VCaP (cell line): ENCODE results near the gene ITGAE.

Experiments
- H3K27ac ChIP-seq: fragments of 450-650 bp; 2 replicates; pipeline ENCODE4 v1.5.1; 2017
- TF ChIP-seq, protein P1 (sequence below): fragments of 450-650 bp; conservative IDR thresholded peaks from 2 replicates; pipeline ENCODE4 v1.5.1; 2017; ENCODE audit warnings: mild to moderate bottlenecking, moderate library complexity

The ITGAE gene, protein sequence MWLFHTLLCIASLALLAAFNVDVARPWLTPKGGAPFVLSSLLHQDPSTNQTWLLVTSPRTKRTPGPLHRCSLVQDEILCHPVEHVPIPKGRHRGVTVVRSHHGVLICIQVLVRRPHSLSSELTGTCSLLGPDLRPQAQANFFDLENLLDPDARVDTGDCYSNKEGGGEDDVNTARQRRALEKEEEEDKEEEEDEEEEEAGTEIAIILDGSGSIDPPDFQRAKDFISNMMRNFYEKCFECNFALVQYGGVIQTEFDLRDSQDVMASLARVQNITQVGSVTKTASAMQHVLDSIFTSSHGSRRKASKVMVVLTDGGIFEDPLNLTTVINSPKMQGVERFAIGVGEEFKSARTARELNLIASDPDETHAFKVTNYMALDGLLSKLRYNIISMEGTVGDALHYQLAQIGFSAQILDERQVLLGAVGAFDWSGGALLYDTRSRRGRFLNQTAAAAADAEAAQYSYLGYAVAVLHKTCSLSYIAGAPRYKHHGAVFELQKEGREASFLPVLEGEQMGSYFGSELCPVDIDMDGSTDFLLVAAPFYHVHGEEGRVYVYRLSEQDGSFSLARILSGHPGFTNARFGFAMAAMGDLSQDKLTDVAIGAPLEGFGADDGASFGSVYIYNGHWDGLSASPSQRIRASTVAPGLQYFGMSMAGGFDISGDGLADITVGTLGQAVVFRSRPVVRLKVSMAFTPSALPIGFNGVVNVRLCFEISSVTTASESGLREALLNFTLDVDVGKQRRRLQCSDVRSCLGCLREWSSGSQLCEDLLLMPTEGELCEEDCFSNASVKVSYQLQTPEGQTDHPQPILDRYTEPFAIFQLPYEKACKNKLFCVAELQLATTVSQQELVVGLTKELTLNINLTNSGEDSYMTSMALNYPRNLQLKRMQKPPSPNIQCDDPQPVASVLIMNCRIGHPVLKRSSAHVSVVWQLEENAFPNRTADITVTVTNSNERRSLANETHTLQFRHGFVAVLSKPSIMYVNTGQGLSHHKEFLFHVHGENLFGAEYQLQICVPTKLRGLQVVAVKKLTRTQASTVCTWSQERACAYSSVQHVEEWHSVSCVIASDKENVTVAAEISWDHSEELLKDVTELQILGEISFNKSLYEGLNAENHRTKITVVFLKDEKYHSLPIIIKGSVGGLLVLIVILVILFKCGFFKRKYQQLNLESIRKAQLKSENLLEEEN

DNA sequence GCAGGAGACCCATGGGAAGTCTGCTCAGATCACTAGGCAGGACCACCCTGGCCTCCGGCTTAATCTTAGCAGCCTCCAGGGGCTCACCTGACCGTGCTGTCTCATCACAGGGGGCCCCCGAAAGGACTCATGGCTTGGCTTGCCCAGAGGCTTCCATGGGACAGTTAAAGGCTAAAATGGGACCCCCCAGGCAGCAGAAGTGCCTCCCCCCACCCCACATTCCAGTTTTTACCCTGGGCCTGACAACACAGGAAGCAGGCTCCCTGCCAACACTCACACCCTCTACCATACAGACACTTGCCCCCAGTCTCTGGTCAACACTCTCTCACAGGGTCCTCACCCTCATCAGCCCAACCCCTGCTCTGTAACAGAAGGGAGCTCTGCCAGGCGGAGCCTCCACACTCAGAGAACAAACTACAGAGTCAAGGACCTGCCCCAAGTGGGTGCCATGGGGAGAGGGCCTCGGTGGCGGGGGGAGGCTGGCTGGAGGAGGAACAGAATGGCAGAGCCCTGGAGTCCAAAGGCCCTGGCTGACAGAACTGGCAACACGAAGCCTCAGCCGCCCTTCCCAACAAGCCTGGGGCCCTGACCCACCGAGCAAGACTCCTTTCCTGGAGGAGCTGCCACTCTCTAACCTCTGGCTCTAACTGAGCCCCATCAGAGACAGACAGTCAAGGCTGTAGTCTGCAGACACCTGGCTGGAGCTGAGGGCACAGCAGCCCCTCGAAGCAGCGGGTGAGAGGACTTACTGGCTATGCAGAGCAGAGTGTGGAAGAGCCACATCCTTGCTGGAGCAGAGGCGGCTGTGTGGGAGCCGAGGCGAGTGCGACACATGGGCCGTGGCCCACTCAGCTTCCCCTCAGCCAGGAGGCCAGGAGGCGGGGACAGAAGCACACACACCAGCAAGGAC is at the start of gene ITGAE:
Gene ITGAE, minus strand, starts transcription at position 827 of the 910 bp plus-strand sequence. Its CDS starts 44 bp downstream, at position 783.
- no peak within 1 kb of the TSS for H3K27ac ChIP-seq
- TF ChIP-seq, protein P1, sequence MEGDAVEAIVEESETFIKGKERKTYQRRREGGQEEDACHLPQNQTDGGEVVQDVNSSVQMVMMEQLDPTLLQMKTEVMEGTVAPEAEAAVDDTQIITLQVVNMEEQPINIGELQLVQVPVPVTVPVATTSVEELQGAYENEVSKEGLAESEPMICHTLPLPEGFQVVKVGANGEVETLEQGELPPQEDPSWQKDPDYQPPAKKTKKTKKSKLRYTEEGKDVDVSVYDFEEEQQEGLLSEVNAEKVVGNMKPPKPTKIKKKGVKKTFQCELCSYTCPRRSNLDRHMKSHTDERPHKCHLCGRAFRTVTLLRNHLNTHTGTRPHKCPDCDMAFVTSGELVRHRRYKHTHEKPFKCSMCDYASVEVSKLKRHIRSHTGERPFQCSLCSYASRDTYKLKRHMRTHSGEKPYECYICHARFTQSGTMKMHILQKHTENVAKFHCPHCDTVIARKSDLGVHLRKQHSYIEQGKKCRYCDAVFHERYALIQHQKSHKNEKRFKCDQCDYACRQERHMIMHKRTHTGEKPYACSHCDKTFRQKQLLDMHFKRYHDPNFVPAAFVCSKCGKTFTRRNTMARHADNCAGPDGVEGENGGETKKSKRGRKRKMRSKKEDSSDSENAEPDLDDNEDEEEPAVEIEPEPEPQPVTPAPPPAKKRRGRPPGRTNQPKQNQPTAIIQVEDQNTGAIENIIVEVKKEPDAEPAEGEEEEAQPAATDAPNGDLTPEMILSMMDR, result no peak

DNA sequence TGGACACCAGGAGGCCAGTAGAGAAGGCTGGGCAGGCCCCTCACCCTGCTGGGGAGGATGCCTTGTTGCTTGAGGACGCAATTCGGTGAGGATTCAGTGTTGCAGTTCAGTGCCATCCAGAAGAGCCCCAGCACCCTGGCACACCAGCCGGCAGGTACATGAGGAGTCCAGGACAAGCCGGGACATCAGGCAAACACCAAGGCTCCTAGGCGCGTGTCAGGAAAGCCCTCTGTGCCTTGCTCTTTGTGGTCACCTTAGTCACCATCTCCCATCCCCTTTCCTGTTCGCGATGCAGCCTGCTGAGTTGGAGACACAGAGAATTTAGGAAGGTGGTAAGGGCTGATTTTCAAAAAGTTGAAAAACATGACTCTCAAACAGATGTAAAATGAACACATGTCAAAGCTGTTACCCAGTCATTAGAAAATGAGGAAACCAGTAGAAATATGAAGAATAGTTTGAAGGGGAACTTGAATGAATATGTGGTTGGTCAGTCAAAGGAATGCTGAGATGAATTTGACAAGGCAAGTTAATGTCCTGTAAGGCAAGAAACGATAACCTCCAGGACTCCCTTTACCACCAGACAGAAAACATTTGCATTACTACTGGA is 47.3 kb upstream of the ITGAE start:
- H3K27ac ChIP-seq, result no peak overlapping the region
- TF ChIP-seq, protein P1, result no peak

DNA sequence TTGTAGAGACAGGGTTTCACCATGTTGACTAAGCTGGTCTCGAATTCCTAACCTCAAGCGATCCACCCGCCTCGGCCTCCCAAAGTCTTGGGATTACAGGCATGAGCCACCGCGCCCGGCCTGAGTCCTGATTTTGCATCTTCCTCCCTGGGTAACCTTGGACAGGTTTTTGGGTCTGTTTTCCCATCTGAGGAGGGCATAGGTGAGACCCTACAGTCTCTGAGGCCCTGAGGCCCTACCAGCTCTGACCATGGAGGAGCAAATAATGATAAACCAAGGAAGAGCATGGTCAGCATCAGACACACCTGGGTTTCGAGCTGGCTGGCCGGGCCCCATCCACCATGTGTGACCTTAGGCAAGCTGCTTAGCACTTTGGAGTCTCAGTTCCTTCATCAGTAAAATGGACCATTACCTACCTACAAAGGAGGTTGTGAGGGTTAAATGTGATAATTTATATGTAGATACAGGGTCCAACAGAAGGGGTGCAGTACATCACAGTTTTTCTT is 46.2 kb upstream of the ITGAE start:
- no peak overlapping the region for H3K27ac ChIP-seq
- TF ChIP-seq, protein P1, result no peak

DNA sequence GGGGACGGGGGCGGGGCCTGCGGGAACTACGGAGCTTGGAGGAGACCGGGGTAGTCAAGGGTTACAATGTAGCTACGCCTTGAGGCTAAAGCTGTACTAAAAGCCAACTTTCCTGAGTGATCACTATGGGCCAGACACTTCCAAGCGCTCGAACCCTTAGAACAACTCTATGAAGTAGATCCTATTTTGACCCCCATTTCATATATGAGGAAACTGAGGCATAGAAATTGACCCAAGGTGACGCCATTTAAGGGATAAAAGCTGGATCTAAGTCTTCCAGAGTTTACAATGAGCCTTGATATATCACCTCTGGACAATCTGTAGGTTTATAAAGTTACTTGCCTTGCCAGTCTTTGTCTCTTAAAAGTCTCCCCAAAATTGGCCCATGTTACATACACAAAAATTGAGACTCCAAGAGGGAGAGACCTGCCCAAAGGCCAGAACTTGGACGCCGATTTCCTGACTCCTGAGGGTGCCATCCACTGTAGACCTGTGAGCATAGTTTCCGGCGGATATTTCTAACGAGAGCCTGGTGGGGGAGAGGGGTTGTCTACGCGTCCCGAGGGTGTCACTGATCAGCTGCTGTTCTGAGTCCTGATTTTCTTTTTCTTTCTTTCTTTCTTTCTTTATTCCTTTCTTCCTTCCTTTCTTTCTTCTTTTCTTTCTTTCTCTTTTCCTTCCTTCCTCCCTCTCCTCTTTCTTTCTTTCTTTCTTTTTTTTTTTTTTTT is 45.6 kb upstream of the ITGAE start:
- TF ChIP-seq, protein P1, result no peak; the same call in none of the 2 replicates
- H3K27ac ChIP-seq, result peak overlapping the region; percentile 89

DNA sequence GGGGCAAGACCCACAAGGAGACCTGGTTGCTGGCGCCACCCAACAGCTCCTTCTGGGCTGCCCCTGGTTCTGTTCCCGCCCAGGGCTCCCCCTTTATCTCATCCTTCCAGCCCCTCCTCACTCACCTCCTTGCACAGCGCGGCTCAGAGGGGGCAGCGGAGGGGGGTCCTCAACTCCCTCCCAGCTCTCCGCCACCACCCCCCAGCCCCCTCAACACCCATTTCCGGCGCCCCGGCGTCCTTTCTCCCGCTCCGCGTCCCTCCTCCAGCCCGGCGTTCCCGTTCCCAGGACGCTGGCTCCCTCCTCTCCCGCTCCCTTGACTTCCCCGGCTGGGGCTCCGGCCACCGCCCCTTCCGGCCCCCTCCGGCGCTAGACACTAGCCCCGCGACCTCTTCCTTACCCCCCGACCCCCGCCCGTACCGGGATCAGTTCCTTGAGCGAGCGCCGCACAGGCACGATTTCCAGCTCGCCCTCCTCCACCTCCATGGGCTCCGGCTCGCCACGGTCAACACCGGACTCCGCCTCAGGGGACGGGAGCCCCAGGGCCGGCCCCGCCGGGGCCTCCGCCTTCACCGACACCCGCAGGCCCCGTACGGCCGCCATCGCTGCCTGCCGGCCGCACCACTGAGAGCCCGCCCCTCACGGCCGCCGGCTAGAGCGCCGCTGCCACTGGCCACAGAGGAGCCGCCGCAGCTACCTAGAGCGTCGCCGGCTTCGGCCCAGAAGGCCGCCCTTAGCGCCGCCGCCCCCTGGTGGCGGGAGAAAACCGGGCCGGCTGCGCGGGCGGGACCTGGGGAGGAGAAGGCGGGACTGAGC is 44.8 kb upstream of the ITGAE start, which contains the start of gene NCBP3:
Gene NCBP3, minus strand, starts transcription at position 626 of the 816 bp plus-strand sequence. Its CDS starts 23 bp downstream, at position 603.
- TF ChIP-seq, protein P1, result peak; percentile 100
- peak within 1 kb of the TSS; percentile 89 for H3K27ac ChIP-seq
